ENCODE data around the gene HCK.

HCK gene

DNA sequence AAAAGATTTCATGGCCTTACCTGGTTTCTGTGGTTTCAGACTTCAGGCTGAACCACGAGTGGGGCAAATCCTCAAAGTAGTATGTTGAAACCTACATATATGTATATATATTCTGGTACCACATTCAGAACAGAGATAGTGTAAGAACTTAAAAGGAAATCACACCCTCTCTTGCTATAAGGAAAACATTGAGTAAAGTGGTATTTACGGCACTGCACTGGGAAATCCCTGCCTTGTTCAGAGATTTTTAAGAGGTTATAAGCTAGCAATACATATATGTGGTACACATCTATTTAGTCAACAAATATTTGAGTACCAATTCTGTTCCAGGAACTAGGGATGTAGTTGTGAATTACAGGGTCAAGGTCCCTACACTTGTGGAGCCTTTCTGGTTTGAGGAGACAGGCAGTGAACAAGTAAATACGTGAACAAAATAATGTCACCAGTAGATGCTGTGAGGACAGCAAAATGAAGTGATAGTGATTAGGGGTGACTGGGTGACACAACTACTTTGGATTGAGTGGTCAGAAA, 59.2 kb downstream of the HCK start:
- no peak overlapping the region for H3K4me3 ChIP-seq (ENCODE audit: low read length)
- no peak for DNase-seq (ENCODE audit: low read depth)

DNA sequence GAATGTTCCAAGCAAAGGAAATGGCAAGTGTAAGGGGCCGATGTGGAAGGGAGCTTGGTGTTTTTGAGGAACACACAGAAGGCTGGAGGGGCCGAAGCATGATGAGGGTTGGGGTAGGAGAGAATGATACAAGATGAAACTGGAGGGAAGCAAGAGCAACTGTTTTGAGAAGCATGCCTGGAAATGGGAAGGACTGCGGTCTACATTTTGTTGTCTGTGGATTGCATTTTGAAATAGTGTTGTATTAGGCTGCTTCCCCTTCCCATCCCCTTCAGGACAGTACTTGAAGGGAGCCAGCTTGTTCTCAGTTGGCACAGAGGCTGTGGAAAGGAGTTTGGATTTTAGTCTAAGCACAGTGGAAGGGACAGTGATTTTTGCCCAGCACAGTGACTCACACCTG, 59.7 kb downstream of the HCK start:
- TF ChIP-seq CTCF (conservative IDR thresholded peaks at IDR 0.05; ENCODE audit: low read length), result no peak
- no peak overlapping the region for H3K4me3 ChIP-seq (ENCODE audit: low read length)
- no peak for DNase-seq (ENCODE audit: low read depth)

More for the DNA sequence above, 59.2 kb downstream of the HCK start:
- no peak for TF ChIP-seq CTCF (conservative IDR thresholded peaks at IDR 0.05; ENCODE audit: low read length)

DNA sequence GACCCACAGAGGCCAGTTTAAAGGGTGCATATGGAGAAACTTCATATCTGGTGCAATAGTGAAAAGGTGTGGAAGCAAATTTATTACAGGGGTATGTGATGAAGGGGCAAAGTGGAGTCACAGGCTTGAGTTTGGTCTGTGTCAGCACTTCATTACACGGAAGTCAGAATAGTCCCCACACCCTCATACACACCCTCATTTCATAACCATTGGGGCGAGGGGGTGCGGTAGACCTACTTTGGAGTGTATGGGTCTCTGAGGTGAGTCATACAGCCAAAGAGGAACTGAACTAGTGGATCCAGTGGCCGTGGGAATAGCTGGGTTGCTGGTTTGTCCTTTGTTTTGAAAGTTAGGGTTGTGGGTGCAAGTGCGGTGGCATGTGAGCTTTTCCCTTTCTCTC, 60.8 kb downstream of the HCK start:
- H3K4me3 ChIP-seq (ENCODE audit: low read length), result no peak overlapping the region
- DNase-seq (ENCODE audit: low read depth), result no peak
- TF ChIP-seq CTCF (conservative IDR thresholded peaks at IDR 0.05; ENCODE audit: low read length), result no peak

- DNase-seq (ENCODE audit: low read depth), result no peak
- TF ChIP-seq CTCF (conservative IDR thresholded peaks at IDR 0.05; ENCODE audit: low read length), result no peak
- H3K4me3 ChIP-seq (ENCODE audit: low read length), result no peak overlapping the region
These were observed 61.7 kb downstream of the HCK start for GRCh38 chr20:32113591-32114260.

DNA sequence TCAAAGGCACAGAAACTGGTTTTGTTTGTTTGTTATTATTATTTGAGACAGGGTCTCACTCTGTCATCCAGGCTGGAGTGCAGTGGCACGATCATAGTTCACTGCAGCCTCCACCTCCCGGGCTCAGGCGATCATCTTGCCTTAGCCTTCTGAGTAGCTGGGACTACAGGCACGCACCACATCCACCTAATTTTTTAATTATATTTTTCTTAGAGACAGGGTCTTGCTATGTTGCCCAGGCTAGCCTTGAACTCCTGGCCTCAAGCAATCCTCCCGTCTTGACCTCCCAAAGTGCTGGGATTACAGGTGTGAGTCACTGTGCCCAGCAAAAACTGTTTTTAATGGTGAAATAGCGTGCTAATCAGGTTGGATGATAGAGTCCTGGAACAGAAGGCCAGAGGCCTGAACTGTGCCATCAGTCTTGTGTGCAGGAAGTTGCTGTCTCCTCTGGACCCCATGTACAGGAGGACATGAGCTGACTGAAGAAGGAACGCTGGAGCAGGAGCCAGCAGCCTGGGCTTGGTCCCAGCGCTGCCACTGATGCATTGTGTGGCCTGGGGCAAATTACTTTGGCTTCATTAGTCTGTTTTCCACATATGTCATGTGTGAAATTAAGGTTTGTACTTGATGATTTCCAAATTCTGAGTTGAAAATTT, 62.4 kb downstream of the HCK start:
- TF ChIP-seq CTCF (conservative IDR thresholded peaks at IDR 0.05; ENCODE audit: low read length), result no peak
- H3K4me3 ChIP-seq (ENCODE audit: low read length), result no peak overlapping the region
- DNase-seq (ENCODE audit: low read depth), result peak; percentile 45

DNA sequence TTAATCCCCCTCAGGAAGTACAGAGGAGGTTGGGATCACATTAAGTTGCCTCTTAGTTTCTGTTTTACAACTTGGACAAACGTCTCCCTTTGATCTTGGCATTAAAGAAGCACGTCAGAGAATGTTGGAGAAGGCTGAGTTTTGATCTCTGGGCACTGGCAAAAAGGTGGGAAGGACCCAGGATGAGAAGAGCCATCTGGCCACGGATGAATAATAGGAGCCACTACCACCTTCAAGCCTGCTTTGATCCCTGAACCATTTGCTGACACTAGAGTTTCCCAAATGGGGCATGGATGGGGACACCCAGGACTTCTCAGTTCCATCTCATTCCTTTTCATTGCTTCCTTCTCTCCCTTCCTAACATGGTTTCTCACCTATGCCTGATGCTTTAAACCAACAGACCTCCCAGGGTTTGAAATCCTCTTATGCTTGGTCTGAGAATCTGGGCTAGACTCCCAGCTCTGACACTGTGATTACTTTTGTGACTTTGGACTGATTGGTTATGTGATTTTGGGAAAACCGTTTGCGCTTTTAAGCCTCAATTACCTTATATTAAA, 63.2 kb downstream of the HCK start:
- TF ChIP-seq CTCF (conservative IDR thresholded peaks at IDR 0.05; ENCODE audit: low read length), result no peak

More for the DNA sequence above, 63.2 kb downstream of the HCK start:
- no peak overlapping the region for H3K4me3 ChIP-seq (ENCODE audit: low read length)
- DNase-seq (ENCODE audit: low read depth), result no peak
